ENCODE results near the gene SERPINA3. TPM values are rescaled to one million over a fixed set of nuclear protein-coding genes. Genes with fewer than 3 reads are reported as not detected.

Gene SERPINA3
- total RNA-seq, 1 experiment from 2014 or later = 3.5 TPM

DNA sequence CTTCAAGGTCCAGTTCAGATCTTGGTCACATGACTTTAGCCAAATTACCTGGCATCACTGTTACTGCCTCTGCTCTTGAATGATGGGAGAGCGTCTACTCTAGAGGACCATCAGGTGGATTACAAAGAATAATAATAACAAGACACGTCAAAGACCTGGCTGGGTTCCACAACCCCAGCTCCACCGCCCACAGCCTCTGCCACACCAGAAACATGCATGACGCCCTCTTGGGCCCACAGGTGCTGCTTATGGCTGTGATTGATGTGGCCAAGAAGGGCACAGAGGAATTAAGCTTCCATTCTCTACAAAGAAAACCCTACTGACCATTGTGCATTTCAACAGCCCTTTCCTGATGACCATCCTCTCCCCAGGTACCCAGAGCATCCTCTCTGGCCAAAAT is 18.2 kb downstream of the SERPINA3 start:
- H3K27ac Mint-ChIP-seq = no peak overlapping the region
- H3K9me3 Mint-ChIP-seq = peaks cover 6% of the 10 kb centered on the region
- H3K4me3 Mint-ChIP-seq = no peak overlapping the region
- ATAC-seq (no peak), DNase-seq (ENCODE audit: low spot score) (no peak)
- H3K27me3 Mint-ChIP-seq (ENCODE audit: low read depth) = no peaks in the 10 kb centered on the region; the same call in 1 of the 2 replicates
- TF ChIP-seq GTF2I (CRISPR knock-in tag; conservative IDR thresholded peaks at IDR 0.05) (no peak), ZNF671 (CRISPR knock-in tag; IDR thresholded peaks at IDR 0.05) (no peak), SMAD4 (CRISPR knock-in tag; IDR thresholded peaks at IDR 0.05) (no peak), IRF2 (CRISPR knock-in tag; IDR thresholded peaks at IDR 0.05; ENCODE audit: borderline replicate concordance, low read depth) (no peak), RELA (CRISPR knock-in tag; IDR thresholded peaks at IDR 0.05; ENCODE audit: borderline replicate concordance) (no peak), TEAD1 (CRISPR knock-in tag; IDR thresholded peaks at IDR 0.05) (no peak), FOXP1 (CRISPR knock-in tag; IDR thresholded peaks at IDR 0.05; ENCODE audit: borderline replicate concordance) (no peak)
- TF ChIP-seq, protein P1, sequence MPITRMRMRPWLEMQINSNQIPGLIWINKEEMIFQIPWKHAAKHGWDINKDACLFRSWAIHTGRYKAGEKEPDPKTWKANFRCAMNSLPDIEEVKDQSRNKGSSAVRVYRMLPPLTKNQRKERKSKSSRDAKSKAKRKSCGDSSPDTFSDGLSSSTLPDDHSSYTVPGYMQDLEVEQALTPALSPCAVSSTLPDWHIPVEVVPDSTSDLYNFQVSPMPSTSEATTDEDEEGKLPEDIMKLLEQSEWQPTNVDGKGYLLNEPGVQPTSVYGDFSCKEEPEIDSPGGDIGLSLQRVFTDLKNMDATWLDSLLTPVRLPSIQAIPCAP (CRISPR knock-in tag; IDR thresholded peaks at IDR 0.05) = no peak
- TF ChIP-seq, protein P2, sequence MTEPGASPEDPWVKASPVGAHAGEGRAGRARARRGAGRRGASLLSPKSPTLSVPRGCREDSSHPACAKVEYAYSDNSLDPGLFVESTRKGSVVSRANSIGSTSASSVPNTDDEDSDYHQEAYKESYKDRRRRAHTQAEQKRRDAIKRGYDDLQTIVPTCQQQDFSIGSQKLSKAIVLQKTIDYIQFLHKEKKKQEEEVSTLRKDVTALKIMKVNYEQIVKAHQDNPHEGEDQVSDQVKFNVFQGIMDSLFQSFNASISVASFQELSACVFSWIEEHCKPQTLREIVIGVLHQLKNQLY (CRISPR knock-in tag; IDR thresholded peaks at IDR 0.05) = no peak
- TF ChIP-seq, protein P3, sequence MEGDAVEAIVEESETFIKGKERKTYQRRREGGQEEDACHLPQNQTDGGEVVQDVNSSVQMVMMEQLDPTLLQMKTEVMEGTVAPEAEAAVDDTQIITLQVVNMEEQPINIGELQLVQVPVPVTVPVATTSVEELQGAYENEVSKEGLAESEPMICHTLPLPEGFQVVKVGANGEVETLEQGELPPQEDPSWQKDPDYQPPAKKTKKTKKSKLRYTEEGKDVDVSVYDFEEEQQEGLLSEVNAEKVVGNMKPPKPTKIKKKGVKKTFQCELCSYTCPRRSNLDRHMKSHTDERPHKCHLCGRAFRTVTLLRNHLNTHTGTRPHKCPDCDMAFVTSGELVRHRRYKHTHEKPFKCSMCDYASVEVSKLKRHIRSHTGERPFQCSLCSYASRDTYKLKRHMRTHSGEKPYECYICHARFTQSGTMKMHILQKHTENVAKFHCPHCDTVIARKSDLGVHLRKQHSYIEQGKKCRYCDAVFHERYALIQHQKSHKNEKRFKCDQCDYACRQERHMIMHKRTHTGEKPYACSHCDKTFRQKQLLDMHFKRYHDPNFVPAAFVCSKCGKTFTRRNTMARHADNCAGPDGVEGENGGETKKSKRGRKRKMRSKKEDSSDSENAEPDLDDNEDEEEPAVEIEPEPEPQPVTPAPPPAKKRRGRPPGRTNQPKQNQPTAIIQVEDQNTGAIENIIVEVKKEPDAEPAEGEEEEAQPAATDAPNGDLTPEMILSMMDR (IDR thresholded peaks at IDR 0.05) = no peak
- H3K4me1 Mint-ChIP-seq = no peaks in the 10 kb centered on the region
- CTCF ChIA-PET = no interaction called here
- POLR2A ChIA-PET = no interaction called here
- no peaks in the 10 kb centered on the region for H3K36me3 Mint-ChIP-seq

DNA sequence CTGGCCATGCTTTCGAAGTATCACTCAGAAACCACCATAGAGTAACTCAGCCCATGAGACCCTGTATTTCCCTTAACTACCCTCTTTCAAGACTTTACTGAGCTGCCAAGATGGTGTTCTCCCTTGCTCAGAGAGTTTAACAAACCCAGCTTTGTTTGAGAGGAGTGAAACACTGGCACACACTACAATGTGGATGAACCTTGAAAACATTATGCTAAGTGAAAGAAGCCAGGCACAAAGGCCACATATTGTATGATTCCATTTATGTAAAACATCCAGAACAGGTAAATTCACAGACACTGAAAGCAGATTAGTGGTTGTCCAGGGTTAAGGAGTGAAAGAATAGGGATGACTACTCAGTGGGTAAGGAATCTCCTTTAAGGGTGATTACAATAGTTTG is 18.9 kb downstream of the SERPINA3 start:
- ATAC-seq = no peak
- ChIA-PET POLR2A (no interaction called here), CTCF (no interaction called here)
- Mint-ChIP-seq H3K36me3 (no peaks in the 10 kb centered on the region), H3K9me3 (peaks cover 6% of the 10 kb centered on the region), H3K4me1 (no peaks in the 10 kb centered on the region), H3K27me3 (ENCODE audit: low read depth) (no peaks in the 10 kb centered on the region; the same call in 1 of the 2 replicates), H3K27ac (no peak overlapping the region), H3K4me3 (no peak overlapping the region)
- no peak for DNase-seq (ENCODE audit: low spot score)
- no peak for TF ChIP-seq FOXP1 (CRISPR knock-in tag; IDR thresholded peaks at IDR 0.05; ENCODE audit: borderline replicate concordance)
- no peak for TF ChIP-seq JAZF1 (CRISPR knock-in tag; IDR thresholded peaks at IDR 0.05)
- TF ChIP-seq, protein P4, sequence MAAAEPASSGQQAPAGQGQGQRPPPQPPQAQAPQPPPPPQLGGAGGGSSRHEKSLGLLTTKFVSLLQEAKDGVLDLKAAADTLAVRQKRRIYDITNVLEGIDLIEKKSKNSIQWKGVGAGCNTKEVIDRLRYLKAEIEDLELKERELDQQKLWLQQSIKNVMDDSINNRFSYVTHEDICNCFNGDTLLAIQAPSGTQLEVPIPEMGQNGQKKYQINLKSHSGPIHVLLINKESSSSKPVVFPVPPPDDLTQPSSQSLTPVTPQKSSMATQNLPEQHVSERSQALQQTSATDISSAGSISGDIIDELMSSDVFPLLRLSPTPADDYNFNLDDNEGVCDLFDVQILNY (CRISPR knock-in tag; IDR thresholded peaks at IDR 0.05) = no peak
- TF ChIP-seq, protein P5, sequence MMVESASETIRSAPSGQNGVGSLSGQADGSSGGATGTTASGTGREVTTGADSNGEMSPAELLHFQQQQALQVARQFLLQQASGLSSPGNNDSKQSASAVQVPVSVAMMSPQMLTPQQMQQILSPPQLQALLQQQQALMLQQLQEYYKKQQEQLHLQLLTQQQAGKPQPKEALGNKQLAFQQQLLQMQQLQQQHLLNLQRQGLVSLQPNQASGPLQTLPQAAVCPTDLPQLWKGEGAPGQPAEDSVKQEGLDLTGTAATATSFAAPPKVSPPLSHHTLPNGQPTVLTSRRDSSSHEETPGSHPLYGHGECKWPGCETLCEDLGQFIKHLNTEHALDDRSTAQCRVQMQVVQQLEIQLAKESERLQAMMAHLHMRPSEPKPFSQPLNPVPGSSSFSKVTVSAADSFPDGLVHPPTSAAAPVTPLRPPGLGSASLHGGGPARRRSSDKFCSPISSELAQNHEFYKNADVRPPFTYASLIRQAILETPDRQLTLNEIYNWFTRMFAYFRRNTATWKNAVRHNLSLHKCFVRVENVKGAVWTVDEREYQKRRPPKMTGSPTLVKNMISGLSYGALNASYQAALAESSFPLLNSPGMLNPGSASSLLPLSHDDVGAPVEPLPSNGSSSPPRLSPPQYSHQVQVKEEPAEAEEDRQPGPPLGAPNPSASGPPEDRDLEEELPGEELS (CRISPR knock-in tag; IDR thresholded peaks at IDR 0.05) = no peak
- no peak for TF ChIP-seq NFATC4 (CRISPR knock-in tag; IDR thresholded peaks at IDR 0.05)
- TF ChIP-seq, protein P3 (IDR thresholded peaks at IDR 0.05) = no peak
- no peak for TF ChIP-seq GRHL2 (CRISPR knock-in tag; IDR thresholded peaks at IDR 0.05; ENCODE audit: insufficient replicate concordance, severe bottlenecking)
- no peak for TF ChIP-seq OVOL2 (CRISPR knock-in tag; IDR thresholded peaks at IDR 0.05; ENCODE audit: borderline replicate concordance)
- TF ChIP-seq, protein P2 (CRISPR knock-in tag; IDR thresholded peaks at IDR 0.05) = no peak
- TF ChIP-seq NFYB (CRISPR knock-in tag; conservative IDR thresholded peaks at IDR 0.05; ENCODE audit: low read depth) = no peak
- TF ChIP-seq SMAD3 (CRISPR knock-in tag; IDR thresholded peaks at IDR 0.05; ENCODE audit: borderline replicate concordance) = no peak
- no peak for TF ChIP-seq CREM (CRISPR knock-in tag; IDR thresholded peaks at IDR 0.05)
- TF ChIP-seq, protein P6, sequence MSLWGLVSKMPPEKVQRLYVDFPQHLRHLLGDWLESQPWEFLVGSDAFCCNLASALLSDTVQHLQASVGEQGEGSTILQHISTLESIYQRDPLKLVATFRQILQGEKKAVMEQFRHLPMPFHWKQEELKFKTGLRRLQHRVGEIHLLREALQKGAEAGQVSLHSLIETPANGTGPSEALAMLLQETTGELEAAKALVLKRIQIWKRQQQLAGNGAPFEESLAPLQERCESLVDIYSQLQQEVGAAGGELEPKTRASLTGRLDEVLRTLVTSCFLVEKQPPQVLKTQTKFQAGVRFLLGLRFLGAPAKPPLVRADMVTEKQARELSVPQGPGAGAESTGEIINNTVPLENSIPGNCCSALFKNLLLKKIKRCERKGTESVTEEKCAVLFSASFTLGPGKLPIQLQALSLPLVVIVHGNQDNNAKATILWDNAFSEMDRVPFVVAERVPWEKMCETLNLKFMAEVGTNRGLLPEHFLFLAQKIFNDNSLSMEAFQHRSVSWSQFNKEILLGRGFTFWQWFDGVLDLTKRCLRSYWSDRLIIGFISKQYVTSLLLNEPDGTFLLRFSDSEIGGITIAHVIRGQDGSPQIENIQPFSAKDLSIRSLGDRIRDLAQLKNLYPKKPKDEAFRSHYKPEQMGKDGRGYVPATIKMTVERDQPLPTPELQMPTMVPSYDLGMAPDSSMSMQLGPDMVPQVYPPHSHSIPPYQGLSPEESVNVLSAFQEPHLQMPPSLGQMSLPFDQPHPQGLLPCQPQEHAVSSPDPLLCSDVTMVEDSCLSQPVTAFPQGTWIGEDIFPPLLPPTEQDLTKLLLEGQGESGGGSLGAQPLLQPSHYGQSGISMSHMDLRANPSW (CRISPR knock-in tag; conservative IDR thresholded peaks at IDR 0.05; ENCODE audit: low read depth) = no peak
- TF ChIP-seq, protein P7, sequence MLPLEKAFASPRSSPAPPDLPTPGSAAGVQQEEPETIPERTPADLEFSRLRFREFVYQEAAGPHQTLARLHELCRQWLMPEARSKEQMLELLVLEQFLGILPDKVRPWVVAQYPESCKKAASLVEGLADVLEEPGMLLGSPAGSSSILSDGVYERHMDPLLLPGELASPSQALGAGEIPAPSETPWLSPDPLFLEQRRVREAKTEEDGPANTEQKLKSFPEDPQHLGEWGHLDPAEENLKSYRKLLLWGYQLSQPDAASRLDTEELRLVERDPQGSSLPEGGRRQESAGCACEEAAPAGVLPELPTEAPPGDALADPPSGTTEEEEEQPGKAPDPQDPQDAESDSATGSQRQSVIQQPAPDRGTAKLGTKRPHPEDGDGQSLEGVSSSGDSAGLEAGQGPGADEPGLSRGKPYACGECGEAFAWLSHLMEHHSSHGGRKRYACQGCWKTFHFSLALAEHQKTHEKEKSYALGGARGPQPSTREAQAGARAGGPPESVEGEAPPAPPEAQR (CRISPR knock-in tag; IDR thresholded peaks at IDR 0.05) = no peak
- TF ChIP-seq TEAD4 (CRISPR knock-in tag; IDR thresholded peaks at IDR 0.05) = no peak
